ENCODE data around the gene MRPL3. TPM values are rescaled to one million over a fixed set of nuclear protein-coding genes. Genes with fewer than 3 reads are reported as not detected.

MRPL3 gene
- total RNA-seq, 1 experiment from 2014 or later, result 137 TPM

- intact Hi-C loops (cut with micrococcal nuclease; ENCODE audit: unreplicated experiment), result no loop called here
- Histone ChIP-seq H3K4me3 (ENCODE audit: low read depth, low read length, poor library complexity, severe bottlenecking) (no peak overlapping the region), H3K9me3 (ENCODE audit: low read depth, low read length, poor library complexity, severe bottlenecking) (no peaks in the 10 kb centered on the region), H3K27ac (ENCODE audit: low read depth, low read length, poor library complexity, severe bottlenecking) (no peak overlapping the region), H3K4me1 (ENCODE audit: insufficient read depth, low read length, poor library complexity, severe bottlenecking) (no peaks in the 10 kb centered on the region), H3K27me3 (replicated peaks; ENCODE audit: insufficient read depth, low read depth, low read length, poor library complexity) (peaks cover 6% of the 10 kb centered on the region), H3K36me3 (ENCODE audit: insufficient read depth, low read length, poor library complexity, severe bottlenecking) (no peaks in the 10 kb centered on the region)
- DNase-seq (ENCODE audit: low spot score), result no peak
- ChIA-PET CTCF (no interaction called here), POLR2A (ENCODE audit: low non-redundant PET) (no interaction called here)
- no TSS peak for BruUV-seq (replicated peaks)
- TF ChIP-seq CTCF (conservative IDR thresholded peaks at IDR 0.05; ENCODE audit: low read depth, low read length) (no peak), EZH2 (IDR thresholded peaks at IDR 0.05; ENCODE audit: borderline replicate concordance, low read depth, low read length, poor library complexity, severe bottlenecking) (no peak)
Observed at GRCh38 chr3:131537531-131537930, 34.8 kb upstream of the MRPL3 start.

GRCh38 chr3:131535596-131535995 is 32.8 kb upstream of the MRPL3 start:
- no peak overlapping the region for H3K27ac ChIP-seq (ENCODE audit: low read depth, low read length, poor library complexity, severe bottlenecking)
- no peak for TF ChIP-seq EZH2 (IDR thresholded peaks at IDR 0.05; ENCODE audit: borderline replicate concordance, low read depth, low read length, poor library complexity, severe bottlenecking)
- TF ChIP-seq CTCF (conservative IDR thresholded peaks at IDR 0.05; ENCODE audit: low read depth, low read length), result no peak
- ChIA-PET POLR2A (ENCODE audit: low non-redundant PET) (no interaction called here), CTCF (no interaction called here)
- DNase-seq (ENCODE audit: low spot score), result peak; percentile 12
- no peaks in the 10 kb centered on the region for H3K9me3 ChIP-seq (ENCODE audit: low read depth, low read length, poor library complexity, severe bottlenecking)
- no peak overlapping the region for H3K4me3 ChIP-seq (ENCODE audit: low read depth, low read length, poor library complexity, severe bottlenecking)
- intact Hi-C loops (cut with micrococcal nuclease; ENCODE audit: unreplicated experiment), result no loop called here
- H3K27me3 ChIP-seq (replicated peaks; ENCODE audit: insufficient read depth, low read depth, low read length, poor library complexity), result peaks cover 6% of the 10 kb centered on the region
- BruUV-seq (replicated peaks), result no TSS peak
- H3K4me1 ChIP-seq (ENCODE audit: insufficient read depth, low read length, poor library complexity, severe bottlenecking), result no peaks in the 10 kb centered on the region
- no peaks in the 10 kb centered on the region for H3K36me3 ChIP-seq (ENCODE audit: insufficient read depth, low read length, poor library complexity, severe bottlenecking)

- Histone ChIP-seq H3K4me1 (ENCODE audit: insufficient read depth, low read length, poor library complexity, severe bottlenecking) (no peaks in the 10 kb centered on the region), H3K4me3 (ENCODE audit: low read depth, low read length, poor library complexity, severe bottlenecking) (no peak overlapping the region), H3K27ac (ENCODE audit: low read depth, low read length, poor library complexity, severe bottlenecking) (no peak overlapping the region), H3K27me3 (replicated peaks; ENCODE audit: insufficient read depth, low read depth, low read length, poor library complexity) (peaks cover 6% of the 10 kb centered on the region), H3K36me3 (ENCODE audit: insufficient read depth, low read length, poor library complexity, severe bottlenecking) (no peaks in the 10 kb centered on the region), H3K9me3 (ENCODE audit: low read depth, low read length, poor library complexity, severe bottlenecking) (no peaks in the 10 kb centered on the region)
- TF ChIP-seq EZH2 (IDR thresholded peaks at IDR 0.05; ENCODE audit: borderline replicate concordance, low read depth, low read length, poor library complexity, severe bottlenecking) (no peak), CTCF (conservative IDR thresholded peaks at IDR 0.05; ENCODE audit: low read depth, low read length) (no peak)
- ChIA-PET POLR2A (ENCODE audit: low non-redundant PET) (no interaction called here), CTCF (no interaction called here)
- BruUV-seq (replicated peaks), result no TSS peak
- intact Hi-C loops (cut with micrococcal nuclease; ENCODE audit: unreplicated experiment), result no loop called here
- DNase-seq (ENCODE audit: low spot score), result no peak
Observed at GRCh38 chr3:131535131-131535530, 32.4 kb upstream of the MRPL3 start.
